GM23338 (cell line): ENCODE measurements around the gene INPP5D. TPM values are rescaled to one million over a fixed set of nuclear protein-coding genes. Genes with fewer than 3 reads are reported as not detected.

ENCODE experiments used
- ATAC-seq: fragments of 200-7000 bp; cut with Tn5 transposase; 3 replicates; pipeline ENCODE4 v1.9.1; 2020
- DNase-seq: peaks from one replicate; pipeline ENCODE4 v3.0.0-alpha.2; 2015; ENCODE audit warnings: low spot score
- H2AFZ ChIP-seq: fragments of 200-600 bp; sonication (generic); 2 replicates; pipeline ENCODE4 v1.8.0; 2016; ENCODE audit warnings: antibody characterized with exemption, mild to moderate bottlenecking, moderate library complexity
- H3F3A ChIP-seq: fragments of 200-600 bp; sonication (generic); replicated peaks from 2 replicates; pipeline ENCODE4 v1.8.0; 2017; ENCODE audit warnings: antibody characterized with exemption, mixed run types, low read depth
- H3K27ac ChIP-seq: fragments of 200-600 bp; sonication (generic); 2 replicates; pipeline ENCODE4 v1.6.1; 2016; ENCODE audit warnings: low read depth
- H3K27me3 ChIP-seq: fragments of 200-600 bp; sonication (generic); 2 replicates; pipeline ENCODE4 v1.8.0; 2016; ENCODE audit warnings: mild to moderate bottlenecking, mixed run types, moderate library complexity; ENCODE audit not compliant: insufficient read depth
- H3K36me3 ChIP-seq: fragments of 200-600 bp; sonication (generic); 2 replicates; pipeline ENCODE4 v1.8.0; 2016; ENCODE audit warnings: mild to moderate bottlenecking; ENCODE audit not compliant: insufficient read depth
- H3K4me1 ChIP-seq: fragments of 200-600 bp; sonication (generic); 2 replicates; pipeline ENCODE4 v1.8.0; 2016; ENCODE audit warnings: mild to moderate bottlenecking, moderate library complexity; ENCODE audit not compliant: insufficient read depth
- H3K4me2 ChIP-seq: fragments of 200-600 bp; sonication (generic); 2 replicates; pipeline ENCODE4 v1.7.1; 2017; ENCODE audit warnings: mixed run types
- H3K4me3 ChIP-seq: fragments of 200-600 bp; sonication (generic); 2 replicates; pipeline ENCODE4 v1.6.1; 2016; ENCODE audit warnings: mixed run types
- H3K79me2 ChIP-seq: fragments of 200-600 bp; sonication (generic); replicated peaks from 2 replicates; pipeline ENCODE4 v1.8.0; 2017; ENCODE audit warnings: mild to moderate bottlenecking; ENCODE audit not compliant: insufficient read depth
- H3K9me2 ChIP-seq: fragments of 200-600 bp; sonication (generic); 2 replicates; pipeline ENCODE4 v1.8.0; 2017; ENCODE audit not compliant: insufficient read depth
- H4K20me1 ChIP-seq: fragments of 200-600 bp; sonication (generic); replicated peaks from 2 replicates; pipeline ENCODE4 v1.8.0; 2017; ENCODE audit warnings: mild to moderate bottlenecking; ENCODE audit not compliant: insufficient read depth
- H3K27ac Mint-ChIP-seq: 2 replicates; pipeline ENCODE4 v1.8.0; 2020; ENCODE audit warnings: inconsistent platforms, mild to moderate bottlenecking, moderate library complexity, mixed read lengths
- H3K27me3 Mint-ChIP-seq: 3 replicates; pipeline ENCODE4 v1.8.0; 2022; ENCODE audit warnings: low read depth, mild to moderate bottlenecking, moderate library complexity, mixed read lengths, inconsistent platforms; ENCODE audit not compliant: insufficient read depth, poor library complexity
- H3K36me3 Mint-ChIP-seq: 3 replicates; pipeline ENCODE4 v1.8.0; 2021; ENCODE audit warnings: low read depth, mild to moderate bottlenecking, inconsistent platforms, moderate library complexity, mixed read lengths
- H3K4me1 Mint-ChIP-seq: 3 replicates; pipeline ENCODE4 v1.8.0; 2020; ENCODE audit warnings: mild to moderate bottlenecking, inconsistent platforms, mixed read lengths
- H3K4me3 Mint-ChIP-seq: 3 replicates; pipeline ENCODE4 v1.8.0; 2021; ENCODE audit warnings: moderate library complexity, mild to moderate bottlenecking, inconsistent platforms, mixed read lengths
- H3K9me3 Mint-ChIP-seq: 3 replicates; pipeline ENCODE4 v1.8.0; 2020; ENCODE audit warnings: moderate library complexity, mild to moderate bottlenecking, inconsistent platforms, mixed read lengths
- ETS1 ChIP-seq: IDR thresholded peaks from 2 replicates; pipeline ENCODE4 v1.6.1; 2016; ENCODE audit warnings: antibody characterized with exemption
- EZH2 ChIP-seq: fragments of 200-600 bp; sonication (generic); IDR thresholded peaks from one replicate; pipeline ENCODE4 v1.8.0; 2017; ENCODE audit warnings: antibody characterized with exemption, mild to moderate bottlenecking, low read depth; ENCODE audit not compliant: unreplicated experiment
- EZH2phosphoT487 ChIP-seq: fragments of 200-600 bp; sonication (generic); IDR thresholded peaks from one replicate; pipeline ENCODE4 v1.8.1; 2018; ENCODE audit warnings: antibody characterized with exemption; ENCODE audit not compliant: unreplicated experiment
- JUNB ChIP-seq: IDR thresholded peaks from one replicate; pipeline ENCODE4 v1.6.1; 2016; ENCODE audit warnings: antibody characterized with exemption; ENCODE audit not compliant: unreplicated experiment
- NANOG ChIP-seq: IDR thresholded peaks from 2 replicates; pipeline ENCODE4 v1.6.1; 2016; ENCODE audit warnings: antibody characterized with exemption, borderline replicate concordance
- POLR2AphosphoS5 ChIP-seq: IDR thresholded peaks from 2 replicates; pipeline ENCODE4 v1.6.1; 2016; ENCODE audit warnings: antibody characterized with exemption, low read depth
- ZNF331 ChIP-seq: fragments of 250-450 bp; sonication (Bioruptor Pico); IDR thresholded peaks from 2 replicates; pipeline ENCODE4 v1.5.0; 2020; ENCODE audit warnings: low read depth, mild to moderate bottlenecking, moderate library complexity
- polyA plus RNA-seq: library from polyadenylated mRNA; unstranded; fragments of >200 nt; fragmentation: Nextera tagmentation; extraction: Ambion mirVana; gene quantifications from 2 replicates; pipeline ENCODE4 v1.2.1, GENCODE V29; 2016
- total RNA-seq: library from RNA; depleted of rRNA; stranded (reverse); fragments of >200 nt; shearing (Covaris generic); gene quantifications from 2 replicates; pipeline ENCODE4 v1.2.3, GENCODE V29; 2014
- TF ChIP-seq, protein P1 (sequence below): fragments of 250-450 bp; sonication (Bioruptor Pico); IDR thresholded peaks from 2 replicates; pipeline ENCODE4 v1.5.0; 2020; ENCODE audit warnings: mild to moderate bottlenecking, moderate library complexity
- TF ChIP-seq, protein P2 (sequence below): IDR thresholded peaks from one replicate; pipeline ENCODE4 v1.6.1; 2018; ENCODE audit warnings: antibody characterized with exemption; ENCODE audit not compliant: unreplicated experiment

The INPP5D gene
- total and polyA plus RNA-seq, 2 experiments from 2014 or later = 6.6 to 8.3 TPM

- TF ChIP-seq, protein P1, sequence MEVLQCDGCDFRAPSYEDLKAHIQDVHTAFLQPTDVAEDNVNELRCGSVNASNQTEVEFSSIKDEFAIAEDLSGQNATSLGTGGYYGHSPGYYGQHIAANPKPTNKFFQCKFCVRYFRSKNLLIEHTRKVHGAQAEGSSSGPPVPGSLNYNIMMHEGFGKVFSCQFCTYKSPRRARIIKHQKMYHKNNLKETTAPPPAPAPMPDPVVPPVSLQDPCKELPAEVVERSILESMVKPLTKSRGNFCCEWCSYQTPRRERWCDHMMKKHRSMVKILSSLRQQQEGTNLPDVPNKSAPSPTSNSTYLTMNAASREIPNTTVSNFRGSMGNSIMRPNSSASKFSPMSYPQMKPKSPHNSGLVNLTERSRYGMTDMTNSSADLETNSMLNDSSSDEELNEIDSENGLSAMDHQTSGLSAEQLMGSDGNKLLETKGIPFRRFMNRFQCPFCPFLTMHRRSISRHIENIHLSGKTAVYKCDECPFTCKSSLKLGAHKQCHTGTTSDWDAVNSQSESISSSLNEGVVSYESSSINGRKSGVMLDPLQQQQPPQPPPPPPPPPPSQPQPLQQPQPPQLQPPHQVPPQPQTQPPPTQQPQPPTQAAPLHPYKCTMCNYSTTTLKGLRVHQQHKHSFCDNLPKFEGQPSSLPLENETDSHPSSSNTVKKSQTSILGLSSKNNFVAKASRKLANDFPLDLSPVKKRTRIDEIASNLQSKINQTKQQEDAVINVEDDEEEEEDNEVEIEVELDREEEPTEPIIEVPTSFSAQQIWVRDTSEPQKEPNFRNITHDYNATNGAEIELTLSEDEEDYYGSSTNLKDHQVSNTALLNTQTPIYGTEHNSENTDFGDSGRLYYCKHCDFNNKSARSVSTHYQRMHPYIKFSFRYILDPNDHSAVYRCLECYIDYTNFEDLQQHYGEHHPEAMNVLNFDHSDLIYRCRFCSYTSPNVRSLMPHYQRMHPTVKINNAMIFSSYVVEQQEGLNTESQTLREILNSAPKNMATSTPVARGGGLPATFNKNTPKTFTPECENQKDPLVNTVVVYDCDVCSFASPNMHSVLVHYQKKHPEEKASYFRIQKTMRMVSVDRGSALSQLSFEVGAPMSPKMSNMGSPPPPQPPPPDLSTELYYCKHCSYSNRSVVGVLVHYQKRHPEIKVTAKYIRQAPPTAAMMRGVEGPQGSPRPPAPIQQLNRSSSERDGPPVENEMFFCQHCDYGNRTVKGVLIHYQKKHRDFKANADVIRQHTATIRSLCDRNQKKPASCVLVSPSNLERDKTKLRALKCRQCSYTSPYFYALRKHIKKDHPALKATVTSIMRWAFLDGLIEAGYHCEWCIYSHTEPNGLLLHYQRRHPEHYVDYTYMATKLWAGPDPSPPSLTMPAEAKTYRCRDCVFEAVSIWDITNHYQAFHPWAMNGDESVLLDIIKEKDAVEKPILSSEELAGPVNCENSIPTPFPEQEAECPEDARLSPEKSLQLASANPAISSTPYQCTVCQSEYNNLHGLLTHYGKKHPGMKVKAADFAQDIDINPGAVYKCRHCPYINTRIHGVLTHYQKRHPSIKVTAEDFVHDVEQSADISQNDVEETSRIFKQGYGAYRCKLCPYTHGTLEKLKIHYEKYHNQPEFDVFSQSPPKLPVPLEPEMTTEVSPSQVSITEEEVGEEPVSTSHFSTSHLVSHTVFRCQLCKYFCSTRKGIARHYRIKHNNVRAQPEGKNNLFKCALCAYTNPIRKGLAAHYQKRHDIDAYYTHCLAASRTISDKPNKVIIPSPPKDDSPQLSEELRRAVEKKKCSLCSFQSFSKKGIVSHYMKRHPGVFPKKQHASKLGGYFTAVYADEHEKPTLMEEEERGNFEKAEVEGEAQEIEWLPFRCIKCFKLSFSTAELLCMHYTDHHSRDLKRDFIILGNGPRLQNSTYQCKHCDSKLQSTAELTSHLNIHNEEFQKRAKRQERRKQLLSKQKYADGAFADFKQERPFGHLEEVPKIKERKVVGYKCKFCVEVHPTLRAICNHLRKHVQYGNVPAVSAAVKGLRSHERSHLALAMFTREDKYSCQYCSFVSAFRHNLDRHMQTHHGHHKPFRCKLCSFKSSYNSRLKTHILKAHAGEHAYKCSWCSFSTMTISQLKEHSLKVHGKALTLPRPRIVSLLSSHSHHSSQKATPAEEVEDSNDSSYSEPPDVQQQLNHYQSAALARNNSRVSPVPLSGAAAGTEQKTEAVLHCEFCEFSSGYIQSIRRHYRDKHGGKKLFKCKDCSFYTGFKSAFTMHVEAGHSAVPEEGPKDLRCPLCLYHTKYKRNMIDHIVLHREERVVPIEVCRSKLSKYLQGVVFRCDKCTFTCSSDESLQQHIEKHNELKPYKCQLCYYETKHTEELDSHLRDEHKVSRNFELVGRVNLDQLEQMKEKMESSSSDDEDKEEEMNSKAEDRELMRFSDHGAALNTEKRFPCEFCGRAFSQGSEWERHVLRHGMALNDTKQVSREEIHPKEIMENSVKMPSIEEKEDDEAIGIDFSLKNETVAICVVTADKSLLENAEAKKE (CRISPR knock-in tag) = no peak
- TF ChIP-seq ETS1 (no peak), ZNF331 (CRISPR knock-in tag) (no peak), NANOG (no peak), EZH2phosphoT487 (no peak), POLR2AphosphoS5 (no peak), JUNB (no peak), EZH2 (no peak)
Measured at GRCh38 chr2:233022561-233022960, 37.6 kb upstream of the INPP5D start (continued).

GRCh38 chr2:233023007-233023760, 37.0 kb upstream of the INPP5D start:
- Mint-ChIP-seq H3K9me3 (no peaks in the 10 kb centered on the region; the same call in 2 of the 3 replicates), H3K27ac (no peak overlapping the region), H3K27me3 (peaks cover 5% of the 10 kb centered on the region), H3K4me1 (peaks cover 4% of the 10 kb centered on the region), H3K4me3 (no peak overlapping the region), H3K36me3 (no peaks in the 10 kb centered on the region)
- ATAC-seq (no peak), DNase-seq (no peak)
- no peaks in the 10 kb centered on the region for H3F3A ChIP-seq
- H3K9me2 ChIP-seq = no peaks in the 10 kb centered on the region
- no peaks in the 10 kb centered on the region for H3K79me2 ChIP-seq
- no peaks in the 10 kb centered on the region for H3K4me1 ChIP-seq
- no peak overlapping the region for H3K27ac ChIP-seq
- no peaks in the 10 kb centered on the region for H4K20me1 ChIP-seq
- H3K36me3 ChIP-seq = no peaks in the 10 kb centered on the region
- H3K4me2 ChIP-seq = no peak overlapping the region
- no peak overlapping the region for H2AFZ ChIP-seq
- no peak overlapping the region for H3K4me3 ChIP-seq
- no peaks in the 10 kb centered on the region for H3K27me3 ChIP-seq
- TF ChIP-seq, protein P2, sequence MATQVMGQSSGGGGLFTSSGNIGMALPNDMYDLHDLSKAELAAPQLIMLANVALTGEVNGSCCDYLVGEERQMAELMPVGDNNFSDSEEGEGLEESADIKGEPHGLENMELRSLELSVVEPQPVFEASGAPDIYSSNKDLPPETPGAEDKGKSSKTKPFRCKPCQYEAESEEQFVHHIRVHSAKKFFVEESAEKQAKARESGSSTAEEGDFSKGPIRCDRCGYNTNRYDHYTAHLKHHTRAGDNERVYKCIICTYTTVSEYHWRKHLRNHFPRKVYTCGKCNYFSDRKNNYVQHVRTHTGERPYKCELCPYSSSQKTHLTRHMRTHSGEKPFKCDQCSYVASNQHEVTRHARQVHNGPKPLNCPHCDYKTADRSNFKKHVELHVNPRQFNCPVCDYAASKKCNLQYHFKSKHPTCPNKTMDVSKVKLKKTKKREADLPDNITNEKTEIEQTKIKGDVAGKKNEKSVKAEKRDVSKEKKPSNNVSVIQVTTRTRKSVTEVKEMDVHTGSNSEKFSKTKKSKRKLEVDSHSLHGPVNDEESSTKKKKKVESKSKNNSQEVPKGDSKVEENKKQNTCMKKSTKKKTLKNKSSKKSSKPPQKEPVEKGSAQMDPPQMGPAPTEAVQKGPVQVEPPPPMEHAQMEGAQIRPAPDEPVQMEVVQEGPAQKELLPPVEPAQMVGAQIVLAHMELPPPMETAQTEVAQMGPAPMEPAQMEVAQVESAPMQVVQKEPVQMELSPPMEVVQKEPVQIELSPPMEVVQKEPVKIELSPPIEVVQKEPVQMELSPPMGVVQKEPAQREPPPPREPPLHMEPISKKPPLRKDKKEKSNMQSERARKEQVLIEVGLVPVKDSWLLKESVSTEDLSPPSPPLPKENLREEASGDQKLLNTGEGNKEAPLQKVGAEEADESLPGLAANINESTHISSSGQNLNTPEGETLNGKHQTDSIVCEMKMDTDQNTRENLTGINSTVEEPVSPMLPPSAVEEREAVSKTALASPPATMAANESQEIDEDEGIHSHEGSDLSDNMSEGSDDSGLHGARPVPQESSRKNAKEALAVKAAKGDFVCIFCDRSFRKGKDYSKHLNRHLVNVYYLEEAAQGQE = no peak
- no peak for TF ChIP-seq POLR2AphosphoS5
